IPS-18a (cell line): Measurements from ENCODE around the gene ZNF367.

Experiments
- H3K27ac ChIP-seq: one replicate; pipeline ENCODE4 v1.5.1; 2013; ENCODE audit warnings: low read length
- H3K27me3 ChIP-seq: one replicate; pipeline ENCODE4 v1.6.1; 2013; ENCODE audit warnings: mild to moderate bottlenecking, low read length; ENCODE audit not compliant: control insufficient read depth, insufficient read depth
- H3K36me3 ChIP-seq: one replicate; pipeline ENCODE4 v1.6.1; 2013; ENCODE audit warnings: low read depth, low read length; ENCODE audit not compliant: control insufficient read depth
- H3K4me1 ChIP-seq: one replicate; pipeline ENCODE4 v1.6.1; 2013; ENCODE audit warnings: low read depth, low read length; ENCODE audit not compliant: control insufficient read depth
- H3K4me3 ChIP-seq: one replicate; pipeline ENCODE4 v1.5.1; 2013; ENCODE audit warnings: low read length
- H3K9ac ChIP-seq: one replicate; pipeline ENCODE4 v1.6.1; 2013; ENCODE audit warnings: mild to moderate bottlenecking, low read length, moderate library complexity
- H3K9me3 ChIP-seq: one replicate; pipeline ENCODE4 v1.6.1; 2013; ENCODE audit warnings: low read depth, low read length; ENCODE audit not compliant: control insufficient read depth

ZNF367 gene

GRCh38 chr9:96417051-96417586, 1.1 kb downstream of the ZNF367 start:
- Histone ChIP-seq H3K36me3 (no peaks in the 10 kb centered on the region), H3K4me1 (peaks cover 24% of the 10 kb centered on the region), H3K27ac (no peak overlapping the region), H3K9me3 (no peaks in the 10 kb centered on the region), H3K4me3 (peak overlapping the region; percentile 100), H3K27me3 (no peaks in the 10 kb centered on the region), H3K9ac (peak overlapping the region; percentile 63)

- H3K4me3 ChIP-seq, result no peak overlapping the region
- peaks cover 18% of the 10 kb centered on the region for H3K4me1 ChIP-seq
- no peaks in the 10 kb centered on the region for H3K27me3 ChIP-seq
- H3K27ac ChIP-seq, result no peak overlapping the region
- H3K9ac ChIP-seq, result no peak overlapping the region
- no peaks in the 10 kb centered on the region for H3K36me3 ChIP-seq
- H3K9me3 ChIP-seq, result no peaks in the 10 kb centered on the region
These were observed 4.6 kb downstream of the ZNF367 start for GRCh38 chr9:96413302-96414221.

- Histone ChIP-seq H3K27me3 (no peaks in the 10 kb centered on the region), H3K4me1 (peaks cover 22% of the 10 kb centered on the region), H3K4me3 (no peak overlapping the region), H3K36me3 (no peaks in the 10 kb centered on the region), H3K9me3 (no peaks in the 10 kb centered on the region), H3K9ac (no peak overlapping the region), H3K27ac (no peak overlapping the region)
These were observed 5.8 kb downstream of the ZNF367 start for GRCh38 chr9:96412174-96412913.

GRCh38 chr9:96411129-96411838, 6.9 kb downstream of the ZNF367 start:
- Histone ChIP-seq H3K4me3 (no peak overlapping the region), H3K27ac (no peak overlapping the region), H3K4me1 (peaks cover 18% of the 10 kb centered on the region), H3K27me3 (no peaks in the 10 kb centered on the region), H3K36me3 (no peaks in the 10 kb centered on the region), H3K9me3 (no peaks in the 10 kb centered on the region), H3K9ac (no peak overlapping the region)

- H3K4me1 ChIP-seq, result peaks cover 18% of the 10 kb centered on the region
- H3K36me3 ChIP-seq, result no peaks in the 10 kb centered on the region
- no peaks in the 10 kb centered on the region for H3K27me3 ChIP-seq
- H3K9ac ChIP-seq, result no peak overlapping the region
- no peak overlapping the region for H3K4me3 ChIP-seq
- no peaks in the 10 kb centered on the region for H3K9me3 ChIP-seq
- H3K27ac ChIP-seq, result no peak overlapping the region
These were observed 9.5 kb downstream of the ZNF367 start for GRCh38 chr9:96408409-96409280.

GRCh38 chr9:96400132-96400910, 17.8 kb downstream of the ZNF367 start:
- no peaks in the 10 kb centered on the region for H3K9me3 ChIP-seq
- no peak overlapping the region for H3K9ac ChIP-seq
- peaks cover 12% of the 10 kb centered on the region for H3K4me1 ChIP-seq
- H3K27ac ChIP-seq, result no peak overlapping the region
- no peak overlapping the region for H3K4me3 ChIP-seq
- H3K27me3 ChIP-seq, result no peaks in the 10 kb centered on the region
- peaks cover 3% of the 10 kb centered on the region for H3K36me3 ChIP-seq

GRCh38 chr9:96399325-96399633, 18.9 kb downstream of the ZNF367 start:
- no peak overlapping the region for H3K9ac ChIP-seq
- H3K36me3 ChIP-seq, result peaks cover 3% of the 10 kb centered on the region
- H3K27ac ChIP-seq, result no peak overlapping the region
- no peaks in the 10 kb centered on the region for H3K27me3 ChIP-seq
- no peaks in the 10 kb centered on the region for H3K9me3 ChIP-seq
- no peak overlapping the region for H3K4me3 ChIP-seq
- H3K4me1 ChIP-seq, result peaks cover 17% of the 10 kb centered on the region

GRCh38 chr9:96398582-96399324, 19.4 kb downstream of the ZNF367 start:
- H3K36me3 ChIP-seq, result peaks cover 3% of the 10 kb centered on the region
- H3K27ac ChIP-seq, result no peak overlapping the region
- H3K9me3 ChIP-seq, result no peaks in the 10 kb centered on the region
- no peak overlapping the region for H3K4me3 ChIP-seq
- H3K27me3 ChIP-seq, result no peaks in the 10 kb centered on the region
- no peak overlapping the region for H3K9ac ChIP-seq
- H3K4me1 ChIP-seq, result peaks cover 20% of the 10 kb centered on the region

- H3K36me3 ChIP-seq, result peaks cover 25% of the 10 kb centered on the region
- H3K27me3 ChIP-seq, result no peaks in the 10 kb centered on the region
- peaks cover 20% of the 10 kb centered on the region for H3K4me1 ChIP-seq
- no peak overlapping the region for H3K27ac ChIP-seq
- no peak overlapping the region for H3K4me3 ChIP-seq
- H3K9me3 ChIP-seq, result no peaks in the 10 kb centered on the region
- no peak overlapping the region for H3K9ac ChIP-seq
These were observed 22.2 kb downstream of the ZNF367 start for GRCh38 chr9:96395964-96396363.
